Measurements from ENCODE around the gene SLC6A8.
"Not testable (repeated sequence)": the region's sequence is repeated elsewhere in the genome, so short reads cannot be mapped to it uniquely, and the experiment has no call there.

SLC6A8 gene

DNA sequence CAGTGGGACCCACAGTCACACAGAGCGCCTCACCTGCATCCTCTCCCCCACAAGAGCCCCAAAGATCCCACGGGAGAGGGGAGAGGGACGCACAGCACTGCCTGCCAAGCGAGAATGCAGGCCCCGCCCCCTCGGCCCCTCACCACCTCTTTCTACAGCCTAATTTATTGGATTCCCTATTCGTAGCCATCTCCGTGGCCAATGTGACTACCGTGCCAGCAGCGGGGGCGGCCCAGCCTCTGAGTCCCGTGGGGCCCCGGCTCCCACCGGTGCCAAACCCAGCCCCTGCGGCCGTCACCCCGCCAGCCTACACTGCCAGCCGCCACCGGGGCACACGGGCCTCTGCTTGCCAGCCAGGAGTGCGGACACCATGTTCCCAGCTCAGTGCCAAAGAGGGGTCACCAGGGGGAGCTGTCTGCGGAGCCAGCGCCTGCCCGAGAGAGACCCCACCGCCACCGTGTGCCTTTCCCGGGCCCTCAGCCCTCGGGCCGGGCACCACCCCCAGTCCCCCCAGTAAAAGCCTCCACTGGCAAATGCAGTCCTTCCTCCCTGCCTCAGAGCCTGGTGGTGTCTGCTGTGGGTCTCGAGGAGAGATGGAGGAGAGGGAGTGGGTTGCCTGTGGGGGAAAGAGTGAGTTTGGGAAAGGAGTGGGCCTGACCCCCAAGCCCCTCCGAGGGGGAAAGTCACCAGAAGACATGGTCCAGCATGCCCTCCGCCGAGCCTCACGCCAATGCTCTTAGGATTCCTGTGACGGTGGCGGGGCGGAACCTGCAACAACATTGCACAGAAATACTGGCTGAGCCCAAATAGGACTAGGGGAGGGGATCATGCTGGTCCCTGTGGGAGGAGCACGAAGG lies 56.7 kb downstream of the SLC6A8 start:
- Histone ChIP-seq H3K79me2 (no peaks in the 10 kb centered on the region), H3K4me2 (ENCODE audit: low read length) (no peak overlapping the region), H3K36me3 (ENCODE audit: control insufficient read depth, insufficient read depth, low read length) (no peaks in the 10 kb centered on the region), H3K27ac (no peak overlapping the region), H3K9me3 (ENCODE audit: control insufficient read depth, low read length) (no peaks in the 10 kb centered on the region), H3K4me1 (no peaks in the 10 kb centered on the region), H3K27me3 (ENCODE audit: control insufficient read depth, insufficient read depth, low read length) (no peaks in the 10 kb centered on the region), H3K9ac (no peak overlapping the region), H3K4me3 (ENCODE audit: low read depth, low read length) (no peak overlapping the region), H2AFZ (no peak overlapping the region)
- TF ChIP-seq, protein P1, sequence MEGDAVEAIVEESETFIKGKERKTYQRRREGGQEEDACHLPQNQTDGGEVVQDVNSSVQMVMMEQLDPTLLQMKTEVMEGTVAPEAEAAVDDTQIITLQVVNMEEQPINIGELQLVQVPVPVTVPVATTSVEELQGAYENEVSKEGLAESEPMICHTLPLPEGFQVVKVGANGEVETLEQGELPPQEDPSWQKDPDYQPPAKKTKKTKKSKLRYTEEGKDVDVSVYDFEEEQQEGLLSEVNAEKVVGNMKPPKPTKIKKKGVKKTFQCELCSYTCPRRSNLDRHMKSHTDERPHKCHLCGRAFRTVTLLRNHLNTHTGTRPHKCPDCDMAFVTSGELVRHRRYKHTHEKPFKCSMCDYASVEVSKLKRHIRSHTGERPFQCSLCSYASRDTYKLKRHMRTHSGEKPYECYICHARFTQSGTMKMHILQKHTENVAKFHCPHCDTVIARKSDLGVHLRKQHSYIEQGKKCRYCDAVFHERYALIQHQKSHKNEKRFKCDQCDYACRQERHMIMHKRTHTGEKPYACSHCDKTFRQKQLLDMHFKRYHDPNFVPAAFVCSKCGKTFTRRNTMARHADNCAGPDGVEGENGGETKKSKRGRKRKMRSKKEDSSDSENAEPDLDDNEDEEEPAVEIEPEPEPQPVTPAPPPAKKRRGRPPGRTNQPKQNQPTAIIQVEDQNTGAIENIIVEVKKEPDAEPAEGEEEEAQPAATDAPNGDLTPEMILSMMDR (IDR thresholded peaks at IDR 0.05), result no peak

DNA sequence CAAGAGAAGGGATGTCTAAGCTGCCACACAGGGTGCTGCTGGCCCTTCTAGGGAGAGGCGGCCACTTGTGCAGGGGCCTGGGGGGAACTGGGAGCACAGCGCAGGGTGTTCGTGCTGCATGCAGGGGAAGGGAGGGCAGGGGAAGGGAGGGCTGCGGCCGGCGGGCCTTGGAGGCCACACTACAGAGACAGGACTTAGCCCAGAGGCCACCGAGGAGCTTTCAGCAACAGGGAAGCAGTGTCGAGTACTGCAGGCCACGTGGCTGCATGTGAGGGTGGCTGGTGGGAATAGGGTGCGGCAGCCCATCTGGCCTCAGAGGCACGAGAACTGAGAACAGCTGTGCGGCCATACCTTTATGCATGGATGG lies 57.3 kb downstream of the SLC6A8 start:
- H3K9ac ChIP-seq; H2AFZ ChIP-seq; H3K27ac ChIP-seq; H3K36me3 ChIP-seq (ENCODE audit: control insufficient read depth, insufficient read depth, low read length); H3K27me3 ChIP-seq (ENCODE audit: control insufficient read depth, insufficient read depth, low read length); H3K79me2 ChIP-seq; H3K9me3 ChIP-seq (ENCODE audit: control insufficient read depth, low read length); H3K4me2 ChIP-seq (ENCODE audit: low read length); H3K4me1 ChIP-seq; H3K4me3 ChIP-seq (ENCODE audit: low read depth, low read length): not testable (repeated sequence)
